Immature natural killer cell (primary cell): ENCODE results near the gene TMPRSS13. TPM values are rescaled to one million over a fixed set of nuclear protein-coding genes. Genes with fewer than 3 reads are reported as not detected.

ENCODE experiments used
- DNase-seq, 3 donors: peaks; one replicate each; pipeline ENCODE4 v3.0.0; 2022; ENCODE audit warnings: mixed read lengths in 1 of 3
- H3K27ac Mint-ChIP-seq, 6 donors: one replicate each; pipeline ENCODE4 v1.8.0; 2020; ENCODE audit warnings: mixed read lengths in 6 of 6, mild to moderate bottlenecking in 5 of 6, inconsistent platforms in 4 of 6, moderate library complexity in 3 of 6
- H3K27me3 Mint-ChIP-seq, 3 donors: one replicate each; pipeline ENCODE4 v1.8.0; 2020 to 2021; ENCODE audit warnings: low read depth in 3 of 3, mild to moderate bottlenecking in 3 of 3, mixed read lengths in 3 of 3, moderate library complexity in 3 of 3, inconsistent platforms in 1 of 3
- H3K36me3 Mint-ChIP-seq, 3 donors: one replicate each; pipeline ENCODE4 v1.8.0; 2020; ENCODE audit warnings: mixed read lengths in 3 of 3, inconsistent platforms in 2 of 3, mild to moderate bottlenecking in 2 of 3
- H3K4me1 Mint-ChIP-seq, 2 donors: one replicate each; pipeline ENCODE4 v1.8.0; 2020; ENCODE audit warnings: inconsistent platforms in 2 of 2, mild to moderate bottlenecking in 2 of 2, mixed read lengths in 2 of 2, moderate library complexity in 1 of 2
- H3K4me3 Mint-ChIP-seq, 5 donors: one replicate each; pipeline ENCODE4 v1.8.0; 2020; ENCODE audit warnings: mild to moderate bottlenecking in 5 of 5, mixed read lengths in 5 of 5, inconsistent platforms in 3 of 5, moderate library complexity in 3 of 5
- H3K9me3 Mint-ChIP-seq, 6 donors: one replicate each; pipeline ENCODE4 v1.8.0; 2020; ENCODE audit warnings: mild to moderate bottlenecking in 6 of 6, mixed read lengths in 6 of 6, inconsistent platforms in 4 of 6, moderate library complexity in 3 of 6
- polyA plus RNA-seq, 3 donors: library from polyadenylated mRNA; unstranded; fragments of 300-500 nt; fragmentation: Illumina TruSeq; gene quantifications; one replicate each; pipeline ENCODE4 v1.2.3, GENCODE V29; 2021

Gene TMPRSS13
- polyA plus RNA-seq, 3 donors from 2014 or later, result 0.20 to 0.31 TPM; not detected in 1

GRCh38 chr11:117861151-117862018 lies 67.8 kb downstream of the TMPRSS13 start:
- Mint-ChIP-seq H3K36me3 (no peaks in the 10 kb centered on the region), H3K9me3 (no peaks in the 10 kb centered on the region), H3K4me3 (no peak overlapping the region), H3K27ac (no peak overlapping the region), H3K27me3 (peaks cover 2 to 7% (median 2%) of the 10 kb centered on the region in 3 donors), H3K4me1 (peaks cover 0 to 6% of the 10 kb centered on the region in 2 donors)
- no peak for DNase-seq

- Mint-ChIP-seq H3K36me3 (peaks cover 0 to 3% (median 0%) of the 10 kb centered on the region in 3 donors), H3K27ac (no peak overlapping the region), H3K9me3 (no peaks in the 10 kb centered on the region), H3K27me3 (peaks cover 2 to 3% (median 2%) of the 10 kb centered on the region in 3 donors), H3K4me3 (no peak overlapping the region), H3K4me1 (peaks cover 0 to 6% of the 10 kb centered on the region in 2 donors)
- no peak for DNase-seq
Observed at GRCh38 chr11:117860139-117860538, 69.1 kb downstream of the TMPRSS13 start.

- peaks cover 0 to 6% of the 10 kb centered on the region in 2 donors for H3K4me1 Mint-ChIP-seq
- H3K27me3 Mint-ChIP-seq, result peaks cover 2 to 3% (median 2%) of the 10 kb centered on the region in 3 donors
- H3K4me3 Mint-ChIP-seq, result no peak overlapping the region
- DNase-seq, result no peak
- H3K27ac Mint-ChIP-seq, result no peak overlapping the region
- peaks cover 0 to 3% (median 0%) of the 10 kb centered on the region in 3 donors for H3K36me3 Mint-ChIP-seq
- H3K9me3 Mint-ChIP-seq, result no peaks in the 10 kb centered on the region
Observed at GRCh38 chr11:117859488-117860112, 69.6 kb downstream of the TMPRSS13 start.

GRCh38 chr11:117859061-117859460 lies 70.1 kb downstream of the TMPRSS13 start:
- DNase-seq, result no peak
- Mint-ChIP-seq H3K4me1 (peaks cover 0 to 6% of the 10 kb centered on the region in 2 donors), H3K9me3 (no peaks in the 10 kb centered on the region), H3K27me3 (peaks cover 2 to 3% (median 2%) of the 10 kb centered on the region in 3 donors), H3K36me3 (peaks cover 0 to 3% (median 0%) of the 10 kb centered on the region in 3 donors), H3K27ac (no peak overlapping the region), H3K4me3 (no peak overlapping the region)

DNA sequence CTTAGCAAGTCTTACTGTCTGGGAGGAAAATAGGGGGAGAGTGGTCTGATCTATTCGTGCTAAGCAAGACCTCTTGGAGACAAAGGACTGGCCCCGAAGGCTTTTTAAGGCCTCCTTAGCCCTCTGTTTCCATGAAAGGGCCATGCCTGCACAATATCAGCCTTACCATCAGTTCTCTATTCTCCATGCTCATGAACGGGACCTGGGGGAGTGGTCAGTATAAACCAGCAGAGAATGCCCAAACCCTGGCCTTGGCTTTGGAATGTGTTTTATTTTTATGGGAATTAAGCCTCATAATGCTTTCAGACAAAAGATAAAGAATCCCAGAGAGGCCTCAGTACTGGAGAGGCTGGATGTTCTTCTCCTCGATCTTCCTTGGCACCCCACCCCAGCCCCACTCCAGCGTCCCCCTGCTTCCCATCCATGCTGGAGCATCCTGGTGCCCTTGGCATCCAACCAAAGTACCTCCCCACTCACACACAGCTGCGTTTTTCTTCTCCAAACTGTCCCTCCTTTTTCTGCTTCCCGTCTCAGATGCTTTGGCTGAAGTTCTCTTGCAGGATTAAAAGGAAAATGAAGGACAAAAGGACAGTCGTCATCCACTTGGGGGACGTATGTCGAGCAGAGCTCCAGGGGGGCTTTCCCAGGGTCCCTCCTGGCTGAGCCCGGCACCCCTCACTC lies 71.3 kb downstream of the TMPRSS13 start:
- Mint-ChIP-seq H3K27ac (no peak overlapping the region), H3K4me3 (no peak overlapping the region), H3K4me1 (peaks cover 0 to 6% of the 10 kb centered on the region in 2 donors), H3K27me3 (peaks cover 7 to 8% (median 8%) of the 10 kb centered on the region in 3 donors), H3K9me3 (no peaks in the 10 kb centered on the region), H3K36me3 (peaks cover 0 to 3% (median 0%) of the 10 kb centered on the region in 3 donors)
- DNase-seq, result no peak

DNA sequence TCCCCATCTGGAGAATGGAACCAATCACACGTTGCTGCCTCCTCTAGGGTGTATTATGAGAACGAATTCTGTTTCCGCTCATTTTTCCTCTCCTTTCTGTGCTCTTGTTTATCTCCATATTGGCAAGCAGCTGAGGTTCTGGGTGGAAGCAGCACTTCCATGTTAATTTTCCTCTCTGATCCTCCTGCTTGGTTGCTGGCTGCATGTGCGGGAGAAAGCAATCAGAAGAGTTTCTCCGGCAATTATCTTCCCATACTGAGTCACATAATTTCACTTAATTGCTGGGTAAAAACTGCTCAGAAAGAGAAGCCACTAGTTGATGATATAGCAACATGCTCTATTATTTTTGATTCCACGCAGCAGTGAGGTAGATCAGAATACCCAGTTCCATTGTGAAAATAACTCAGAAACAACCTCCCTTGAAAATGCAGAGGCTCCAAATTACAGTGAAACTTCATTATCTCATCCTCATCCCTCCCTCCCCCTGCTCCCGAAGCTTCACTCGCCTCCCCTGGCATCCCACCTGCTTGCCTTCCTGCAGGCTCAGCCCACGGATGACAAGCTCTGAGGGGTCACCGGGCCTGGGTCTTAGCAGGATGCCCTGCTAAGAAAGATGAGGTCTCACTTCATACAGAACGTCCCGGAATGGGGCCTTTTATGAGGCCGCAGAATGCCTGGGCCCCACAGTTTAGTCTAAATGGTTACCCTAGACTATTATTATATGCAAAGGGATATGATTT lies 73.1 kb downstream of the TMPRSS13 start:
- Mint-ChIP-seq H3K27me3 (peaks cover 13 to 14% (median 14%) of the 10 kb centered on the region in 3 donors), H3K27ac (no peak overlapping the region), H3K9me3 (no peaks in the 10 kb centered on the region), H3K36me3 (peaks cover 0 to 8% (median 0%) of the 10 kb centered on the region in 3 donors), H3K4me1 (peaks cover 0 to 3% of the 10 kb centered on the region in 2 donors), H3K4me3 (no peak overlapping the region)
- no peak for DNase-seq

DNA sequence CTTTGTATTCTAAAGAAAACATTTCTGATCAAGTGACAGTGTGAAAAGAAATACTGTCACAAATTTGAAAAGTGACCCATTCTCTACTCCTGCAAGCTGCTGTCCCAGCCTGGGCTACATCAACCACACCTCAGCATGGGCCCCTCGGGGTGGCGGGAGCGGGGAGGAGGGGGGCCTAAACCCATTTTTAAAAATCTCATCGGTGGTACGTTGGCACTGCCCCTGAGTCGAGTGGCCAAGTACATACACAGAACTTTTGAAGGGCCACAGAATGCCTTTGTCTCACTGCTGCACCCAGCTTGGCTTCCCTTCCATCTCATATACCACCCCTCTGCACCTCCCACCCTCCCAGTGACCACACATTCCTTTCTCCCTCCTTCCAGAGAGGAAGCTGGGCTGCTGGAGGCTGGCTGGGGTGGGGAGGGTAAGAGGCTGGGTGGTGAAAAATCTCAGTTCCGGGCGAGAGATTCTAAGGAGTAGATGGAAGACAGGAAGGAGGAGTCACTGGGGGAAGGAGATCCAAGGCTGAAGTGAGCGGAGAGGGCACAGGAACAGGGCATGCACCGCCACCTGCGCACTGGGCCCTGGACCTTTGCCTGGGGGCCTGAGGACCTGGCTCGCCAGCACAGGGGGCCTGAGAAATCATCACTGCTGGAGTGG lies 73.9 kb downstream of the TMPRSS13 start:
- no peak for DNase-seq
- H3K36me3 Mint-ChIP-seq, result peaks cover 0 to 8% (median 0%) of the 10 kb centered on the region in 3 donors
- peaks cover 7% of the 10 kb centered on the region in 2 donors for H3K4me1 Mint-ChIP-seq
- no peak overlapping the region for H3K4me3 Mint-ChIP-seq
- H3K27me3 Mint-ChIP-seq, result peaks cover 12 to 16% (median 14%) of the 10 kb centered on the region in 3 donors
- no peak overlapping the region for H3K27ac Mint-ChIP-seq
- H3K9me3 Mint-ChIP-seq, result no peaks in the 10 kb centered on the region

GRCh38 chr11:117852309-117852708 lies 76.9 kb downstream of the TMPRSS13 start:
- Mint-ChIP-seq H3K36me3 (peaks cover 0 to 8% (median 6%) of the 10 kb centered on the region in 3 donors), H3K4me1 (peaks cover 15 to 17% of the 10 kb centered on the region in 2 donors), H3K27ac (no peak overlapping the region), H3K27me3 (peaks cover 12 to 26% (median 14%) of the 10 kb centered on the region in 3 donors), H3K9me3 (no peaks in the 10 kb centered on the region), H3K4me3 (no peak overlapping the region)
- no peak for DNase-seq

DNA sequence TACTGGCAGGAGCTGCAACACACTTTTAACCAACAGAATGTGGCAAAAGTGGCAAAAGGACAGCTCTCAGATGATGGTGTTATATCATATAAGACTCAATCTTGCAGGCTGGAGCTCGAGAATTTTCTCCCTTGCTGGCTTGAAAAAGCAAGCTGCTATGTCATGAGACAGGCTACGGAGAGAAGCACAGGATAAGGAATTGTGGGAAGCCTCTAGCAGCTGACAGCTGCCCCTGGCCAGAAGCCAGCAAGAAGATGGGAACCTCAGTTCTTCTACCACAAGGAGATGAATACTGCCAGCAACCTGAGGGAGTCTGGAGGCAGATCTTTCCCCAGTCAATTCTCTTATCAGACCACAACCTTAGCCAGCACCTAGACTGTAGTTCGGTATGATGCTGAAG lies 77.3 kb downstream of the TMPRSS13 start:
- Mint-ChIP-seq H3K27me3 (peaks cover 12 to 26% (median 14%) of the 10 kb centered on the region in 3 donors), H3K36me3 (peaks cover 0 to 8% (median 6%) of the 10 kb centered on the region in 3 donors), H3K27ac (no peak overlapping the region), H3K9me3 (no peaks in the 10 kb centered on the region), H3K4me3 (no peak overlapping the region), H3K4me1 (peaks cover 15 to 17% of the 10 kb centered on the region in 2 donors)
- no peak for DNase-seq

- Mint-ChIP-seq H3K36me3 (peaks cover 0 to 8% (median 6%) of the 10 kb centered on the region in 3 donors), H3K4me3 (no peak overlapping the region), H3K4me1 (peaks cover 15 to 17% of the 10 kb centered on the region in 2 donors), H3K27me3 (peaks cover 12 to 26% (median 12%) of the 10 kb centered on the region in 3 donors), H3K27ac (no peak overlapping the region), H3K9me3 (no peaks in the 10 kb centered on the region)
- DNase-seq, result no peak
Observed at GRCh38 chr11:117851106-117851505, 78.1 kb downstream of the TMPRSS13 start.
